Mesothelial cell of epicardium (in vitro differentiated cells): ENCODE measurements around the gene GHRL. TPM values are rescaled to one million over a fixed set of nuclear protein-coding genes. Genes with fewer than 3 reads are reported as not detected.
"Not testable (repeated sequence)": the region's sequence is repeated elsewhere in the genome, so short reads cannot be mapped to it uniquely, and the experiment has no call there.

Experiments used
- DNase-seq, 2 experiments: peaks; one replicate each; pipeline ENCODE4 v3.0.0; 2021; ENCODE audit warnings: low spot score in 2 of 2; ENCODE audit not compliant: unreplicated experiment in 2 of 2
- H3K27ac Mint-ChIP-seq: 2 replicates; pipeline ENCODE4 v1.8.0; 2021; ENCODE audit warnings: mixed read lengths
- H3K27me3 Mint-ChIP-seq: 2 replicates; pipeline ENCODE4 v1.8.0; 2021; ENCODE audit warnings: low read depth, mixed read lengths
- H3K36me3 Mint-ChIP-seq: 2 replicates; pipeline ENCODE4 v1.8.0; 2021; ENCODE audit warnings: mixed read lengths
- H3K4me1 Mint-ChIP-seq: 2 replicates; pipeline ENCODE4 v1.8.0; 2021; ENCODE audit warnings: mixed read lengths
- H3K4me3 Mint-ChIP-seq: 2 replicates; pipeline ENCODE4 v1.8.0; 2021; ENCODE audit warnings: mild to moderate bottlenecking, moderate library complexity, mixed read lengths
- H3K9me3 Mint-ChIP-seq: 2 replicates; pipeline ENCODE4 v1.8.0; 2021; ENCODE audit warnings: mixed read lengths
- total RNA-seq: library from RNA; stranded (reverse); gene quantifications from 3 replicates; pipeline ENCODE4 v1.2.1, GENCODE V29; 2021
- TF ChIP-seq, protein P1 (sequence below): fragments of 200-600 bp; sonication (generic); IDR thresholded peaks from one replicate; pipeline ENCODE4 v1.5.0; 2021; ENCODE audit warnings: antibody characterized with exemption; ENCODE audit not compliant: unreplicated experiment

GHRL gene
- total RNA-seq, 1 donor from 2014 or later: 0.96 TPM

- Mint-ChIP-seq H3K27ac (no peak overlapping the region), H3K36me3 (peaks cover 13% of the 10 kb centered on the region), H3K9me3 (no peaks in the 10 kb centered on the region), H3K27me3 (no peaks in the 10 kb centered on the region), H3K4me3 (no peak overlapping the region), H3K4me1 (peaks cover 9% of the 10 kb centered on the region)
- TF ChIP-seq, protein P1, sequence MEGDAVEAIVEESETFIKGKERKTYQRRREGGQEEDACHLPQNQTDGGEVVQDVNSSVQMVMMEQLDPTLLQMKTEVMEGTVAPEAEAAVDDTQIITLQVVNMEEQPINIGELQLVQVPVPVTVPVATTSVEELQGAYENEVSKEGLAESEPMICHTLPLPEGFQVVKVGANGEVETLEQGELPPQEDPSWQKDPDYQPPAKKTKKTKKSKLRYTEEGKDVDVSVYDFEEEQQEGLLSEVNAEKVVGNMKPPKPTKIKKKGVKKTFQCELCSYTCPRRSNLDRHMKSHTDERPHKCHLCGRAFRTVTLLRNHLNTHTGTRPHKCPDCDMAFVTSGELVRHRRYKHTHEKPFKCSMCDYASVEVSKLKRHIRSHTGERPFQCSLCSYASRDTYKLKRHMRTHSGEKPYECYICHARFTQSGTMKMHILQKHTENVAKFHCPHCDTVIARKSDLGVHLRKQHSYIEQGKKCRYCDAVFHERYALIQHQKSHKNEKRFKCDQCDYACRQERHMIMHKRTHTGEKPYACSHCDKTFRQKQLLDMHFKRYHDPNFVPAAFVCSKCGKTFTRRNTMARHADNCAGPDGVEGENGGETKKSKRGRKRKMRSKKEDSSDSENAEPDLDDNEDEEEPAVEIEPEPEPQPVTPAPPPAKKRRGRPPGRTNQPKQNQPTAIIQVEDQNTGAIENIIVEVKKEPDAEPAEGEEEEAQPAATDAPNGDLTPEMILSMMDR: no peak
- no peak for DNase-seq
Measured at GRCh38 chr3:10273702-10274305, 18.9 kb downstream of the GHRL start.

GRCh38 chr3:10272977-10273376, 19.8 kb downstream of the GHRL start:
- Mint-ChIP-seq H3K9me3 (no peaks in the 10 kb centered on the region), H3K4me1 (peaks cover 9% of the 10 kb centered on the region), H3K27me3 (no peaks in the 10 kb centered on the region), H3K36me3 (peaks cover 11% of the 10 kb centered on the region), H3K27ac (no peak overlapping the region), H3K4me3 (no peak overlapping the region)
- TF ChIP-seq, protein P1: no peak
- DNase-seq: no peak

GRCh38 chr3:10272476-10272875, 20.3 kb downstream of the GHRL start:
- not testable (repeated sequence) for DNase-seq, H3K9me3 Mint-ChIP-seq, H3K4me1 Mint-ChIP-seq, H3K27me3 Mint-ChIP-seq, H3K4me3 Mint-ChIP-seq, H3K27ac Mint-ChIP-seq
- peaks cover 11% of the 10 kb centered on the region for H3K36me3 Mint-ChIP-seq

- Mint-ChIP-seq H3K27ac (no peak overlapping the region), H3K27me3 (no peaks in the 10 kb centered on the region), H3K9me3 (no peaks in the 10 kb centered on the region), H3K4me3 (no peak overlapping the region), H3K36me3 (peaks cover 18% of the 10 kb centered on the region), H3K4me1 (peaks cover 9% of the 10 kb centered on the region)
- TF ChIP-seq, protein P1: no peak
- DNase-seq: no peak
Measured at GRCh38 chr3:10269443-10269842, 23.3 kb downstream of the GHRL start.

- TF ChIP-seq, protein P1: no peak
- H3K36me3 Mint-ChIP-seq: peaks cover 22% of the 10 kb centered on the region
- no peak overlapping the region for H3K4me3 Mint-ChIP-seq
- DNase-seq: no peak
- H3K4me1 Mint-ChIP-seq: peaks cover 13% of the 10 kb centered on the region
- no peaks in the 10 kb centered on the region for H3K27me3 Mint-ChIP-seq
- no peak overlapping the region for H3K27ac Mint-ChIP-seq
- H3K9me3 Mint-ChIP-seq: no peaks in the 10 kb centered on the region
Measured at GRCh38 chr3:10268930-10269329, 23.8 kb downstream of the GHRL start.

DNA sequence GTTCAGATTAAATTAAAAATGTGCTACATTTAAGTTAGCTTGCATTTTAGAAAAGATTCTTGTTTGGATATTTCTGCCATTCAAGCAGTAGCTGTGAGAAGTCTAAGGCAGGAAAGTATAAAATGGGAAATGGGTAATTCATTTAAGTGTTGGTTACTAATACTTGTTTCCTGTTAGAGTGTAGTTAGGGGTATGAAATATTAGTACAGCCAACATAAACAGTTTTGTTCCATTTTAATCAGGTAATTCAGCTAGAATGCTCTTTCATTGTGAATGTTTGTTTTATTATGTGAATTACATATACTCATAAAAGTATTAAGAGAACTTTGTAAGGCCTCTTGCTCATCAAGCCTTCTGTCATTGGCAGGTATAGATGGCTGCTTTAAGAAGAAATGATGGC, 24.6 kb downstream of the GHRL start:
- Mint-ChIP-seq H3K4me1 (peaks cover 15% of the 10 kb centered on the region), H3K27ac (no peak overlapping the region), H3K4me3 (no peak overlapping the region), H3K9me3 (no peaks in the 10 kb centered on the region), H3K27me3 (no peaks in the 10 kb centered on the region), H3K36me3 (peaks cover 28% of the 10 kb centered on the region)
- TF ChIP-seq, protein P1: no peak
- DNase-seq: no peak

DNA sequence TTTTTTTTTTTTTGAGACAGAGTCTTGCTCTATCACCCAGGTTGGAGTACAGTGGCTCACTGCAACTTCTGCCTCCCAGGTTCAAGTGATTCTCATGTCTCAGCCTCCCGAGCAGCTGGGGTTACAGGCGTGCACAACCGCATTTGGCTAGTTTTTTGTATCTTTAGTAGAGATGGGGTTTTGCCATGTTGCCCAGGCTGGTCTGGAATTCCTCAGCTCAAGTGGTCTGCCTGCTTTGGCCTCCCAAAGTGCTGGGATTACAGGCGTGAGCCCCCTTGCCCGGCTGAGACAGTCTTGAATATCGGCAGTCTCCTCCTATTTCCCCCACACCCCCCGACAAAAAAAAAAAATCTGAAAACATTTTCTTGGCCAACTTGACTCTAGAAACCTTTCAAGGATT, 25.8 kb downstream of the GHRL start:
- peaks cover 13% of the 10 kb centered on the region for H3K4me1 Mint-ChIP-seq
- not testable (repeated sequence) for DNase-seq, H3K4me3 Mint-ChIP-seq, H3K27me3 Mint-ChIP-seq, H3K9me3 Mint-ChIP-seq, H3K27ac Mint-ChIP-seq
- H3K36me3 Mint-ChIP-seq: peaks cover 33% of the 10 kb centered on the region
